Pulmonary artery endothelial cell (primary cell): Measurements from ENCODE around the gene ZXDC. TPM values are rescaled to one million over a fixed set of nuclear protein-coding genes. Genes with fewer than 3 reads are reported as not detected.

Source experiments
- DNase-seq: peaks from one replicate; pipeline ENCODE4 v3.0.0-alpha.2; 2011; ENCODE audit warnings: low read depth, low spot score
- total RNA-seq: library from RNA; depleted of rRNA; stranded (reverse); fragments of >200 nt; gene quantifications from 2 replicates; pipeline ENCODE4 v1.2.3, GENCODE V29; 2014

Gene ZXDC
- total RNA-seq, 1 donor from 2014 or later: 15.2 TPM

DNA sequence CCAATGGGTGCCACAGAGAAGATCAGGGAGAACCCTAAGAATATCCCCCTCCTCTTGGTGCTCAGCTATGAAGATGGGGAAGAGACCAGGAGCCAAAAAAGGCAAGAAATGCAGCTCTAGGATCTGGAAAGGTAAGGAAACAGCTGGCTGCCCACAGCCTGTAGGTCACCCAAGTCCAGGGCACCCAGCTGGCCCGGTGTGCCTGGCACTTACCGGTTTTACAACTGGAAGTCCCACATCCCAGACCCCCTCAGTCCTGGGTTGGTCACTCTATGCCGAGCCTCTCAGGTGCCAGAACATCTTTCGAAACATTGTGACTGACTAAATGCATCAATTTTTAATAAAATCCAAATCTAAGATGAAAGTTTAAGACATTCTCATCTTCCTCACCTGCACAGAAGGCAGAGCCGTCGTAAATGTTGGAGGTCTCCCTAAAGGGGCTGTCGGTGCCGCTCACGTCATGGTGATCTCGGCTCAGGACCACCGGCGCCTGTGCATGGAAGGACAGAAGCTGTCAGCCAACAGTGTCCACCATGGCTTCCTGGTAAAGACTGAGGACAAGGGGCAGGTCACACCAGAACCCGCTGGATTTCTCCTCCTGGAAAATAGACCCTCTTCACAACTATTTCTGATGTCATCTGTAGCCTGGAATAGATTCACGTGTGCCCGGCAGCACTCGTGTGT is 13.3 kb upstream of the ZXDC start:
- no peak for DNase-seq

DNA sequence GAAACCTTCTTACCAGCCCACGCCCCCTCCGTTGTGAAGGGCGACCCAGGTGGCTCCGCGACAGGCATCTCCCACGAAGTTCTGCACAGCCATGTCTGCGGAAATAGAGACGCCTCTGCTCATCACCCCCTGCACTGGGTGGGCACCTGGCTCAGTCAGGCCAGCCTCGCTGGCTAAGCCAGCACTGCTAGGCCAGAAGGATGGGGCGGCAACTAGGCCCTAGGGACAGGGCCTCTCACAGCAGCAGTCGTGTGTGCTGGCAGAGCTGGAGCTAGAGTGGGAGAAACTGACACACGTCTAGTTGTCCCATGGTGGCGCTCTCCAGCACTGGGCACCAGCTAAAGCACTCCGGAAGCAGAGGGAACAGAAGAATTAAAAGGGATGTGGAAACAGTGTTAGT is 12.5 kb upstream of the ZXDC start:
- no peak for DNase-seq

GRCh38 chr3:126487151-126487771 is 11.6 kb upstream of the ZXDC start:
- no peak for DNase-seq

DNA sequence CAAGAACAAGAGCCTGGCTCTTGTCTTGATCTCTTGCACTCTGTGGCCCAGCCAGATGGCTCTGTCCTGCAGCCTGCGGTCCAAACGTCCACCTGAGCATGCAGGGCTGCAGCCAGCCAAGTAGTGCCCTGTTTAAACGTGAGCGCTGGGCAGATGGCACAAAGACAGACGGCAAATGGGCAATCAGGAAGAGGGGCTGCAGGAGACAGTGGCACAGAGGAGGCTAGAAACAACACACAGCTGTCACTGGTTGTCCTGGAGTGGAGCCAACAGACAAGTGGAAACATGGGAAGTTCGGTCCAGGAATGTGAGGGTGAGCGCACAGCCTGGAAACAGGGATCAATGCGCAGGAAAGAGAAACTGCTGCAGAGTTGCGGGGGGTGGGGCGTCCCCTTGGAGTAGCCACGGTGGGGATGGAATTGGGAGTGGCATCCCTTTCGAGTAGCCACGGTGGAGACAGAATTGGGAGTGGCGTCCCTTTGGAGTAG is 10.7 kb upstream of the ZXDC start:
- no peak for DNase-seq

DNA sequence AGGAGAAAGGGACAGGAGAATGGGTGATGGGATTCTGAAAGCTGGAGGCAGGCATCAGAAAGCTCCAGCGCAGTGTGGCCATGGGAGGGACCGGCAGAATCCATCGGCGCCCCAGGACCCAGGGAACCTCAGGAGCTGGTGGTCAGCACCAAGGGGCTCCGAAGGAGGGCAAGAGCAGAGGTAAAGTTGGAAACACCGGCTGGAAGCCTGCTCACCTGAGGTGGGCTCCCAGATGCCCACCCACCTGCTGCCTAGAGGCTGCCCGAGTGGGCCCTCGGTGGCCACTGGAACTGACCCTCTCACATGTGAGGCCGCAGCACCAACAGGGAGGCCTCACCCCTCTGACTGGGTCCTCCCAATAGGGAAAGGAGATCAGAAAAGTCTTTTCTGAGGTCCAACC is 10.3 kb upstream of the ZXDC start:
- no peak for DNase-seq

DNA sequence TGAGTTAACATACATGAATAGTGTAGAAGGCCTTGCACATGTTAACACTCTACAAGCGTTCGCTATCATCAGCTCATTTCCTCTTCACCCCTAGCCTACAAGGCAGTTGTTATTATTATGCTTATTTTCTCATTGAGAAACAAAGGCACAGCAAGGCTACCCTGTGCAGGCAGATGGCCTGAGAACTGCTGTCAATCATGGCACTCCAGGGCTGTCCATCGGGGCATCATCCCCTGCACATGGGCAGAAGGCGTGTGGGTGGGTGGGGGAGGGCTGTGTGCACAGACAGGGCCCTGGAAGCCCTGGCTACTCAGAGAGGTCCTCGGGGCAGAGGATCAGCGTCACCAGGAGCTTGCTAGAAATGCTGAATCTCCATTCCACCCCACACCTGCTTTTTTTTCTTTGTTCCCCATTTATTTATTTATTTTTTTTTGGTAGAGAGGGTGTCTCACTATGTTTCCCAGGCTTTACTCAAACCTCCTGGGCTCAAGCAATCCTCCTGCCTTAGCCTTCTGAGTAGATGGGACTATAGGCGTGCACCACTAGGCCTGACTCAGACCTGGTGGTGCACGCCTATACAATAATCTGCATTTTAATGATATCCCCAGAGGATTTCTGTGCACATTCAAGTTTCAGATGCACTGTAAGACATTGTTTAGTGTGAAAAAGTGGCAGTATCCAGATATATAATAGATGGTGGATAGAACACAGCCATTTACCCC is 9.6 kb upstream of the ZXDC start:
- DNase-seq: no peak

GRCh38 chr3:126484662-126485061 is 9.0 kb upstream of the ZXDC start:
- no peak for DNase-seq

DNA sequence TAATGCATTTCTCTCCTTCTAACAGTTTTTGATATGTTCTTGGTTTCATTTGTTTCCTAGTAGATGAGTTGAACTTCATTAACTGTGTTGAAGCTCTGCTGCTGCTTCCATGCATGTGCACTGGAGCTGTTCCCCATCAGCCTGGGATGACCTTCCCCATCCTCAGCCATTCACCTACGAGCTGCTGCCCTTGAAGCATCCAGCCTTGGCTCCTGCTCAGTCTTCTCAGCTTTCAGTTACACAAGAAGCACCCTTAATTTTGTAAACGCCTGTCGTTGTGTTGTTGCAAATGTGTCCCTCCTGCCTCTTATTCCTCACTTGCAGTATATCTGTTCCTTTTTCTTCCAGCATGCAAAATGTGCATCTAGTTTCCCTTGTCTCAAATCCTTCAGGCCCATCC is 8.5 kb upstream of the ZXDC start:
- DNase-seq: no peak

GRCh38 chr3:126483321-126483761 is 7.7 kb upstream of the ZXDC start:
- no peak for DNase-seq

DNA sequence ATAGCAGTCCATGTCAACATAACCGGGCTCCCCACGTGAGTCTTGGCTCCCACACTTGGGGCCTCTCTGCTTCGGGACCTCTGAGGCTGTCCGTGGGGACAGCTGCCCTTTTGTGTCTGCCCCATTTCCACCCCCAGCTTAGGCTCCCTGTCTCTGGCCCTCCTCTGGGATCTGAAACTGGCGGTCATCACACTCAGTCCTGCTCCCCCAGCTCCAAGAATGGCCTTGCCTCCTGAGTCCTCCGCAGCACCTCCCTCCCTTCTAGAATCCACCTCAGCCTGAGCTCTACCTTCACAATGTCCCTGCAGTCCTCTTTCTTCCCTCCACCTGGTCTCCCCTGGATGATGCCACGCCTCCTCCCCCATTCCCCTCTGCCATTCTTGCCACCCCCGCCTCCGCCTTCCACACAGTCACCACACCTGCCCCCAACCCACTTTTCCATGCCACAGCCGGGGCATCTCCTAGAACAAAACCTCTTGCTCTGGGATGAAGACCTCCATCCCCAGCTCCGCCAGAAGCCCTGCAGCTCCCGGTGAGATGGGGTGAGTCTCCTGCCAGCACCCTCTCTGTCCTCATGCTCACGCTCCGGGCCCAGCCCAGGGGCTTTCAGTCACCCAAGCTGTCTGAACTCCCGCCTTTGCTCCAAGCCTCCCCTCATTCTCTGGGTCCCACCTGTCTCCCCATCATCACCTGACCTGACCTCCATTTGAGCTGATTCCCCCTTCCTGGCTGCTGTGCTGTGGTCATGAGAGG is 7.0 kb upstream of the ZXDC start:
- no peak for DNase-seq

GRCh38 chr3:126481808-126482502 is 6.3 kb upstream of the ZXDC start:
- no peak for DNase-seq

- DNase-seq: no peak
These were observed 5.2 kb upstream of the ZXDC start for GRCh38 chr3:126480861-126481260.

DNA sequence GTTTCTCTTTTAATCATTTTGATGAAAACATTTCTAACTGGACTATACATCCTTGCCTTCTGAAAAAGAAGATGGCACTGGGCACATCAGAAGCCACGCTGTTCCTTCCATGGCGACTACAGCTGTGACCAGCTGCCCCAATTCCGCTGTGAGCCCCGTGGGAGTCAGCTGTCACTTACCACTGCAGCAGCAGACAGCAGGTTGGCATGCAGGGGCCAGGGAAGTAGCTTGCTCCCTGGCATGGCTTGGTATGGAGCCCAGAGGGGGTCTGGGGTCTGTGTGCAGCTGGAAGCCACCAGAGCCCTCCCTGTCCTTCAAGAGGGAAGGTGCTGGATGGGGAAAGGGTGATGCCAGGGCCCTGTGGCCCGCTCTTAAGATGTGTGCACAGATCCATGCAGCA is 4.5 kb upstream of the ZXDC start:
- DNase-seq: no peak

GRCh38 chr3:126479642-126480041 is 4.0 kb upstream of the ZXDC start:
- no peak for DNase-seq

GRCh38 chr3:126478581-126479310 is 3.1 kb upstream of the ZXDC start:
- no peak for DNase-seq

- DNase-seq: no peak
These were observed 1.3 kb upstream of the ZXDC start for GRCh38 chr3:126477061-126477380.

DNA sequence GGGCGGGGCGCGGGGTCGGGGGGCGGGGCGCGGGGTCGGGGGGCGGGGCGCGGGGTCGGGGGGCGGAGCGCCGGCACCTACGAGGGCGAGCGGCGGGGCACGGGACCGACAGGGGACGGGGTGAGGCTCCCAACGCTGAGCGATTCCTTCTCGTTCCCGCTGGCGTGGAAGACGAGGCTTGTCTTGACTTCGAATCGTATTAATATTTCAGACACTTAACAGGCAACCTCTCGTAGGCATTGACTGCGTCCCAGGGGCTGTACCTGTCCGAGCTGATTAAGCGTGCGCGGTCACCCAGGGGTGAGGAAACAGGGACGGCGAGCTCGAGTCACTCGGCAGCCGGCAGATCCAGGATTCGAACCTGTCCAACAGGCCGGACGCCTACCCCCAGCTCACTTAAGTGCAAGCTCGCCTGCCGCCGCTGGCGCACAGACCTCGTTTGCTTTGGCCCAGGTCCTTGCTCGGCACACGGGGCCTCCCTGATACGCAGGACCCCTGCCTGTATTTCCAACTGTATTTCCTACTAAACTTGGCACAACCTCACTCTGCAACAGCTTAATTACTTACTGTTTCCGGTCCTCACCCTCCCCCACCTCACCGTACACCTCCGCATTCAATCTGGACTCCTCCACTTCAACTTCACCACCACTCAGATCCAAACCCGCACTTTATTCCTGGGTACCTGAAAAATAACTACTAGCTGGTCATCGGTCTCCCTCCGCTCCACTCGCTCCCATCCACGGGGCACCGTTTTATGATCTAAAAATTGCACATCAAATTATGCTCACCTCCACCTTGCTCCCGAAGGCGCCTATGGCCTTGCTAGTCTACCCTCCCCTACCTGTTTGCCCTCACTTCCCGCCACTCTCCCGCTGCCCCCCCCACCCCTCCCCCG is 722 bp upstream of the ZXDC start:
- DNase-seq: no peak

DNA sequence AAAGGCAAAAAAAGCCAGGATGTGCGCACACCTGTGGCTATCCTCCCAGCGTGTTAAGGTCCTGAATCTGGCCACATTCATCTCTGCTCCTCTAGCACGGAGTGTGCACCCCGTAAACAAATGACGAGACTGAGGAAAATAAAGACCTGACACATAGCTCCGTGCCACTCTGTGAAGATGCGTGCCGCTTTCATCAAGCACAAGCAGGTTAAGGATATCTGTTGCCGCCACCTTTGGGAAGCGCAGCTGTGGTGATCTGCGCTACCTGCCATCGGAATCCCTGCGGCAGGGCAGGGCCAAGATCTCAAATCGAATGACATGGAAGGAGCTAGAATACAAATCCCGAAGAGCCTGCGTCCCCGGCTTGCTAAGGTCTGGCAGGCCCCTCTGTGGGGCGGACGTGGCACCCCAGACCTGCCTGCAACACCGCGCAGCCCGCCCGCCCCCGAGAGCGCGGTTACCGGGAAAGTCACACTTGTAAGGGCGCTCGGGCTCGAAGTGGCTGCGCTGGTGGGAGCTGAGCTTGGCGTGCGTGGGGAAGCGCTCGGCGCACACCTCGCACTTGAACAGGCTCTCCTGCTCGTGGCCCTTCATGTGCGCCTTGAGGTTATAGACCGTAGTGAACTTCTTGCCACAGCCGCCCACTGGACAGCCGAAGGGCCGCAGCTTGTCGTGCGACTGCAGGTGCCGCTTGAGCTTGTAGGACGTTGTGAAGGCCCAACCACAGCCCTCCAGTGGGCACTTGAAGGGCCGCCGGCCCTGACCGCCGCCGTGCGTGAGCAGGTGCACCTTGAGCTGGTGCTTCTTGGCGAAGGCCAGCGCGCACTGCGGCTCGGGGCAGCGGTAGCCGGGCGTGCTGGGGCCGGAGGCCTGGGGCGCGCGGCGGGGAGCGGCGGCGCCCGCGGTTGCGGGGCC is 936 bp downstream of the ZXDC start:
- no peak for DNase-seq
